ENCODE results near the gene PAXIP1.

The PAXIP1 gene

GRCh38 chr7:154975984-154976383 is 26.9 kb downstream of the PAXIP1 start:
- TF ChIP-seq EZH2phosphoT487 (IDR thresholded peaks at IDR 0.05; ENCODE audit: borderline replicate concordance, low read length) = no peak
- TF ChIP-seq, protein P1, sequence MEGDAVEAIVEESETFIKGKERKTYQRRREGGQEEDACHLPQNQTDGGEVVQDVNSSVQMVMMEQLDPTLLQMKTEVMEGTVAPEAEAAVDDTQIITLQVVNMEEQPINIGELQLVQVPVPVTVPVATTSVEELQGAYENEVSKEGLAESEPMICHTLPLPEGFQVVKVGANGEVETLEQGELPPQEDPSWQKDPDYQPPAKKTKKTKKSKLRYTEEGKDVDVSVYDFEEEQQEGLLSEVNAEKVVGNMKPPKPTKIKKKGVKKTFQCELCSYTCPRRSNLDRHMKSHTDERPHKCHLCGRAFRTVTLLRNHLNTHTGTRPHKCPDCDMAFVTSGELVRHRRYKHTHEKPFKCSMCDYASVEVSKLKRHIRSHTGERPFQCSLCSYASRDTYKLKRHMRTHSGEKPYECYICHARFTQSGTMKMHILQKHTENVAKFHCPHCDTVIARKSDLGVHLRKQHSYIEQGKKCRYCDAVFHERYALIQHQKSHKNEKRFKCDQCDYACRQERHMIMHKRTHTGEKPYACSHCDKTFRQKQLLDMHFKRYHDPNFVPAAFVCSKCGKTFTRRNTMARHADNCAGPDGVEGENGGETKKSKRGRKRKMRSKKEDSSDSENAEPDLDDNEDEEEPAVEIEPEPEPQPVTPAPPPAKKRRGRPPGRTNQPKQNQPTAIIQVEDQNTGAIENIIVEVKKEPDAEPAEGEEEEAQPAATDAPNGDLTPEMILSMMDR (IDR thresholded peaks at IDR 0.05; ENCODE audit: low read depth, low read length, poor library complexity, severe bottlenecking) = no peak
- Histone ChIP-seq H3K27ac (ENCODE audit: low read depth, low read length) (no peak overlapping the region), H3K9me3 (ENCODE audit: control insufficient read depth, insufficient read depth, low read length) (no peaks in the 10 kb centered on the region), H3K4me1 (ENCODE audit: control insufficient read depth, low read length) (peaks cover 17% of the 10 kb centered on the region), H3K79me2 (ENCODE audit: control insufficient read depth, low read length) (peaks cover 63% of the 10 kb centered on the region), H3K4me3 (ENCODE audit: low read length) (no peak overlapping the region), H3F3A (ENCODE audit: control insufficient read depth, insufficient read depth) (peaks cover 4% of the 10 kb centered on the region; the same call in 1 of the 2 replicates), H3K4me2 (ENCODE audit: low read length) (peak overlapping the region; percentile 7; the same call in 1 of the 2 replicates), H3K27me3 (ENCODE audit: control insufficient read depth, low read length) (no peaks in the 10 kb centered on the region), H3K9me2 (replicated peaks; ENCODE audit: control insufficient read depth, low read length) (no peaks in the 10 kb centered on the region), H3K36me3 (ENCODE audit: control insufficient read depth, low read length) (peaks cover 88% of the 10 kb centered on the region), H4K20me1 (ENCODE audit: control insufficient read depth, insufficient read depth, low read depth, low read length) (peaks cover 18% of the 10 kb centered on the region; the same call in 1 of the 2 replicates)

- Histone ChIP-seq H3F3A (ENCODE audit: control insufficient read depth, insufficient read depth) (peaks cover 4% of the 10 kb centered on the region; the same call in 1 of the 2 replicates), H3K27ac (ENCODE audit: low read depth, low read length) (no peak overlapping the region), H4K20me1 (ENCODE audit: control insufficient read depth, insufficient read depth, low read depth, low read length) (peaks cover 23% of the 10 kb centered on the region), H3K9me2 (replicated peaks; ENCODE audit: control insufficient read depth, low read length) (no peaks in the 10 kb centered on the region), H3K4me1 (ENCODE audit: control insufficient read depth, low read length) (peaks cover 17% of the 10 kb centered on the region), H3K79me2 (ENCODE audit: control insufficient read depth, low read length) (peaks cover 78% of the 10 kb centered on the region), H3K9me3 (ENCODE audit: control insufficient read depth, insufficient read depth, low read length) (no peaks in the 10 kb centered on the region), H3K4me3 (ENCODE audit: low read length) (no peak overlapping the region), H3K36me3 (ENCODE audit: control insufficient read depth, low read length) (peaks cover 95% of the 10 kb centered on the region), H3K27me3 (ENCODE audit: control insufficient read depth, low read length) (no peaks in the 10 kb centered on the region), H3K4me2 (ENCODE audit: low read length) (no peak overlapping the region)
- TF ChIP-seq, protein P1 (IDR thresholded peaks at IDR 0.05; ENCODE audit: low read depth, low read length, poor library complexity, severe bottlenecking) = no peak
- no peak for TF ChIP-seq EZH2phosphoT487 (IDR thresholded peaks at IDR 0.05; ENCODE audit: borderline replicate concordance, low read length)
These were observed 29.5 kb downstream of the PAXIP1 start for GRCh38 chr7:154973381-154973780.

DNA sequence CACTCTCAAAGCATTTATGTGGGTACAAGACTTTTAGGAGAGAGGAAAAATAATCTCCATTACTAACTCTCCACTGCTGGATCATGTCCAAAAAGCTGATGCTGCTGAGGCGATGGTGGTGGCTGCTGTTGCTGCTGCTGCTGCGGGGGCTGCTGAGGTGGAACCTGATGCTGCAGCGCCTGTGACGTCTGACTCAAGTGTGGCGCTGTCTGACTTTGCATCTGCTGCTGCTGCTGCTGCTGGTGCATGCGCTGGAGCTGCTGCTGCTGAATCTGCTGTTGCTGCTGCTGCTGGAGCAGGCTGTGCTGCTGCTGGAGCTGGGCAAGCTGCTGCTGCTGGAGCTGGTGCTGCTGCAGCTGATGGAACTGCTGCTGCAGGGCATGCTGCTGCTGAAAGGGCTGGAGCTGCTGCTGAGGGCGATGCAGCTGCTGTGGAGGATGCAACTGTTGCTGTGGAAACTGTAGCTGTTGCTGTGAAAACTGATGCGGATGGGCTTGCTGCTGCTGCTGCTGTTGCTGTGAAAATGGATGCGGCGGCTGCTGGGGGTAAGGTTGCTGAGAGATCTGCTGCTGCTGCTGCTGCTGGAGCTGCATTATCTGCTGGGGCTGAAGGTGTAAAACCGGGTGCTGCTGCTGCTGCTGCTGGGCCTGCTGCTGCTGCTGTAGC is 34.5 kb downstream of the PAXIP1 start:
- Histone ChIP-seq H3K9me3 (ENCODE audit: control insufficient read depth, insufficient read depth, low read length) (no peaks in the 10 kb centered on the region), H3F3A (ENCODE audit: control insufficient read depth, insufficient read depth) (no peaks in the 10 kb centered on the region), H4K20me1 (ENCODE audit: control insufficient read depth, insufficient read depth, low read depth, low read length) (peaks cover 11% of the 10 kb centered on the region), H3K36me3 (ENCODE audit: control insufficient read depth, low read length) (peaks cover 100% of the 10 kb centered on the region), H3K4me1 (ENCODE audit: control insufficient read depth, low read length) (no peaks in the 10 kb centered on the region), H3K9me2 (replicated peaks; ENCODE audit: control insufficient read depth, low read length) (no peaks in the 10 kb centered on the region), H3K27ac (ENCODE audit: low read depth, low read length) (no peak overlapping the region), H3K79me2 (ENCODE audit: control insufficient read depth, low read length) (peaks cover 47% of the 10 kb centered on the region), H3K4me3 (ENCODE audit: low read length) (no peak overlapping the region), H3K4me2 (ENCODE audit: low read length) (no peak overlapping the region), H3K27me3 (ENCODE audit: control insufficient read depth, low read length) (no peaks in the 10 kb centered on the region)
- TF ChIP-seq, protein P1 (IDR thresholded peaks at IDR 0.05; ENCODE audit: low read depth, low read length, poor library complexity, severe bottlenecking) = no peak
- no peak for TF ChIP-seq EZH2phosphoT487 (IDR thresholded peaks at IDR 0.05; ENCODE audit: borderline replicate concordance, low read length)
